ENCODE data around the gene RACK1.

DNA sequence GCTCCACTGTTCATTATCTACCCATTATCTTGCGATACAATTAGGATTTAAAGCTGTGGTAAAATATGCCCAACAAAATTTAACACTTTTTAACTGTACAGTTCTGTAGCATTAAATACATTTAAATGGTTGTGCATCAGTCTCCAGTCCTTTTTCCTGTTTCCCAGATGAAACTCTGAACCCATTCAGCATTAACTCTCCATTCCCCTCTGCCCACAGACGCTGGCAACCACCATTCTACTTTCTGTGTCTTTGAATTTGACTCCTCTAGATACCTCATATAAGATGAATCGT is 35.8 kb downstream of the RACK1 start:
- TF ChIP-seq NANOG (IDR thresholded peaks at IDR 0.05; ENCODE audit: borderline replicate concordance) (no peak), CREB1 (CRISPR knock-in tag; IDR thresholded peaks at IDR 0.05; ENCODE audit: low read depth) (no peak)
- TF ChIP-seq, protein P1, sequence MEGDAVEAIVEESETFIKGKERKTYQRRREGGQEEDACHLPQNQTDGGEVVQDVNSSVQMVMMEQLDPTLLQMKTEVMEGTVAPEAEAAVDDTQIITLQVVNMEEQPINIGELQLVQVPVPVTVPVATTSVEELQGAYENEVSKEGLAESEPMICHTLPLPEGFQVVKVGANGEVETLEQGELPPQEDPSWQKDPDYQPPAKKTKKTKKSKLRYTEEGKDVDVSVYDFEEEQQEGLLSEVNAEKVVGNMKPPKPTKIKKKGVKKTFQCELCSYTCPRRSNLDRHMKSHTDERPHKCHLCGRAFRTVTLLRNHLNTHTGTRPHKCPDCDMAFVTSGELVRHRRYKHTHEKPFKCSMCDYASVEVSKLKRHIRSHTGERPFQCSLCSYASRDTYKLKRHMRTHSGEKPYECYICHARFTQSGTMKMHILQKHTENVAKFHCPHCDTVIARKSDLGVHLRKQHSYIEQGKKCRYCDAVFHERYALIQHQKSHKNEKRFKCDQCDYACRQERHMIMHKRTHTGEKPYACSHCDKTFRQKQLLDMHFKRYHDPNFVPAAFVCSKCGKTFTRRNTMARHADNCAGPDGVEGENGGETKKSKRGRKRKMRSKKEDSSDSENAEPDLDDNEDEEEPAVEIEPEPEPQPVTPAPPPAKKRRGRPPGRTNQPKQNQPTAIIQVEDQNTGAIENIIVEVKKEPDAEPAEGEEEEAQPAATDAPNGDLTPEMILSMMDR (conservative IDR thresholded peaks at IDR 0.05; ENCODE audit: low read depth in 2 of 2): no peak

Measured in GM23338 (cell line).